IPS-20b (cell line): ENCODE measurements around the gene RIMKLB.
A peak's percentile ranks its signal among the peaks of the same experiment; 100 is the strongest.
"Not testable (repeated sequence)": the region's sequence is repeated elsewhere in the genome, so short reads cannot be mapped to it uniquely, and the experiment has no call there.

ENCODE experiments used
- H3K27ac ChIP-seq: one replicate; pipeline ENCODE4 v1.5.1; 2013; ENCODE audit warnings: low read length
- H3K27me3 ChIP-seq: 2 replicates; pipeline ENCODE4 v1.6.1; 2013; ENCODE audit warnings: mild to moderate bottlenecking, low read length, inconsistent platforms; ENCODE audit not compliant: insufficient read depth
- H3K36me3 ChIP-seq: 2 replicates; pipeline ENCODE4 v1.6.1; 2013; ENCODE audit warnings: low read depth, mild to moderate bottlenecking, inconsistent platforms, low read length, moderate library complexity; ENCODE audit not compliant: insufficient read depth
- H3K4me1 ChIP-seq: 2 replicates; pipeline ENCODE4 v1.6.1; 2013; ENCODE audit warnings: mild to moderate bottlenecking, control low read depth, inconsistent platforms, low read length, moderate library complexity; ENCODE audit not compliant: insufficient read depth
- H3K4me3 ChIP-seq: 2 replicates; pipeline ENCODE4 v1.5.1; 2013; ENCODE audit warnings: mild to moderate bottlenecking, low read length, inconsistent platforms
- H3K9ac ChIP-seq: 2 replicates; pipeline ENCODE4 v1.6.1; 2013; ENCODE audit warnings: low read depth, mild to moderate bottlenecking, inconsistent platforms, low read length, moderate library complexity
- H3K9me3 ChIP-seq: 2 replicates; pipeline ENCODE4 v1.6.1; 2013; ENCODE audit warnings: mild to moderate bottlenecking, low read depth, low read length, inconsistent platforms; ENCODE audit not compliant: insufficient read depth

The RIMKLB gene

DNA sequence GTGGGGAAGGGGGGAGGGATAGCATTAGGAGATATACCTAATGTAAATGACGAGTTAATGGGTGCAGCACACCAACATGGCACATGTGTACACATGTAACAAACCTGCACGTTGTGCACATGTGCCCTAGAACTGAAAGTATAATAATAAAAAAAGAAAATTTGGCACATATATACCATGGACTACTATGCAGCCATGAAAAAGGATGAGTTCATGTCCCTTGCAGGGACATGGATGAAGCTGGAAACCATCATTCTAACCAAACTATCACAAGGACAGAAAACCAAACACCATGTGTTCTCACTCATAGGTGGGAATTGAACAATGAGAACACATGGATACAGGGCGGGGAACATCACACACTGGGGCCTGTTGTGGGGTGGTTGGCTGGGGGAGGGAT is 103.4 kb downstream of the RIMKLB start:
- not testable (repeated sequence) for H3K4me1 ChIP-seq, H3K27ac ChIP-seq, H3K9ac ChIP-seq, H3K4me3 ChIP-seq, H3K27me3 ChIP-seq
- Histone ChIP-seq H3K9me3 (peaks cover 19% of the 10 kb centered on the region; the same call in 1 of the 2 replicates), H3K36me3 (peaks cover 11% of the 10 kb centered on the region; the same call in 1 of the 2 replicates)

DNA sequence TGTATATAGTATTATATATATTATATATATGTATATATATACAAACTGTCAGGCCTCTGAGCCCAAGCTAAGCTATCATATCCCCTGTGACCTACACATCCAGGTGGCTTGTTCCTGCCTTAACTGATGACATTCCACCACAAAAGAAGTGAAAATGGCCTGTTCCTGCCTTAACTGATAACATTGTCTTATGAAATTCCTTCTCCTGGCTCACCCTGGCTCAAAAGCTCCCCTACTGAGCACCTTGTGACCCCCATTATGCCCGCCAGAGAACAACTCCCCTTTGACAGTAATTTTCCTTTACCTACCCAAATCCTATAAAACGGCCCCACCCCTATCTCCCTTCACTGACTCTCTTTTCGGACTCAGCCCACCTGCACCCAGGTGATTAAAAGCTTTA is 107.0 kb downstream of the RIMKLB start:
- H3K27ac ChIP-seq, H3K27me3 ChIP-seq, H3K9me3 ChIP-seq, H3K4me3 ChIP-seq, H3K4me1 ChIP-seq, H3K9ac ChIP-seq, H3K36me3 ChIP-seq: not testable (repeated sequence)

GRCh38 chr12:8805487-8805886 is 107.7 kb downstream of the RIMKLB start:
- not testable (repeated sequence) for H3K9ac ChIP-seq, H3K9me3 ChIP-seq, H3K4me1 ChIP-seq, H3K27me3 ChIP-seq, H3K4me3 ChIP-seq, H3K27ac ChIP-seq, H3K36me3 ChIP-seq

DNA sequence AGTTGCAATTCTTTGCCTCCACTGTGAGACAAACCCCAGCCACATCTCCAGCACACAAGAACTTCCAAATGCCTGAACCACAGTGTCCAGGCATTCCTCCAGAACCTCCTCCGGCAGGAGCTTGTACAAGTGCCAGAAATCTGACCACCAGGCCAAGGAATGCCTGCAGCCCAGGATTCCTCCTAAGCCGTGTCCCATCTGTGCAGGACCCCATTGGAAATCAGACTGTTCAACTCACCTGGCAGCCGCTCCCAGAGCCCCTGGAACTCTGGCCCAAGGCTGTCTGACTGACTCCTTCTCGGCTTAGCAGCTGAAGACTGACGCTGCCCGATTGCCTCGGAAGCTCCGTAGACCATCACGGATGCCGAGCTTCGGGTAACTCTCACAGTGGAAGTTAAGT is 109.3 kb downstream of the RIMKLB start:
- H3K9ac ChIP-seq, H3K4me3 ChIP-seq: not testable (repeated sequence)

GRCh38 chr12:8810112-8810511 is 112.3 kb downstream of the RIMKLB start:
- not testable (repeated sequence) for H3K4me3 ChIP-seq, H3K36me3 ChIP-seq, H3K9me3 ChIP-seq, H3K27me3 ChIP-seq, H3K27ac ChIP-seq
- peak overlapping the region; percentile 56; the same call in 1 of the 2 replicates for H3K9ac ChIP-seq
- H3K4me1 ChIP-seq, result peaks cover 17% of the 10 kb centered on the region; the same call in 1 of the 2 replicates

More for the DNA sequence above, 109.3 kb downstream of the RIMKLB start:
- H3K27me3 ChIP-seq, H3K36me3 ChIP-seq, H3K4me1 ChIP-seq, H3K9me3 ChIP-seq, H3K27ac ChIP-seq: not testable (repeated sequence)

GRCh38 chr12:8813572-8814357 is 116.0 kb downstream of the RIMKLB start:
- Histone ChIP-seq H3K9me3 (no peaks in the 10 kb centered on the region), H3K4me3 (no peak overlapping the region), H3K9ac (peak overlapping the region; percentile 50; the same call in 1 of the 2 replicates), H3K4me1 (peaks cover 17% of the 10 kb centered on the region; the same call in 1 of the 2 replicates), H3K36me3 (no peaks in the 10 kb centered on the region), H3K27me3 (no peaks in the 10 kb centered on the region), H3K27ac (peak overlapping the region; percentile 31)

- no peaks in the 10 kb centered on the region for H3K36me3 ChIP-seq
- no peaks in the 10 kb centered on the region for H3K27me3 ChIP-seq
- H3K9me3 ChIP-seq, result no peaks in the 10 kb centered on the region
- no peak overlapping the region for H3K27ac ChIP-seq
- no peak overlapping the region for H3K4me3 ChIP-seq
- peaks cover 14% of the 10 kb centered on the region; the same call in 1 of the 2 replicates for H3K4me1 ChIP-seq
- no peak overlapping the region; the same call in 1 of the 2 replicates for H3K9ac ChIP-seq
Measured at GRCh38 chr12:8816448-8817050, 118.8 kb downstream of the RIMKLB start.

GRCh38 chr12:8817856-8818255 is 120.1 kb downstream of the RIMKLB start:
- no peaks in the 10 kb centered on the region for H3K27me3 ChIP-seq
- H3K4me3 ChIP-seq, result no peak overlapping the region
- peak overlapping the region; percentile 35 for H3K27ac ChIP-seq
- H3K9me3 ChIP-seq, result no peaks in the 10 kb centered on the region
- H3K36me3 ChIP-seq, result no peaks in the 10 kb centered on the region
- H3K9ac ChIP-seq, result peak overlapping the region; percentile 22; the same call in 1 of the 2 replicates
- H3K4me1 ChIP-seq, result peaks cover 21% of the 10 kb centered on the region; the same call in 1 of the 2 replicates

- no peaks in the 10 kb centered on the region for H3K9me3 ChIP-seq
- no peak overlapping the region for H3K4me3 ChIP-seq
- no peaks in the 10 kb centered on the region for H3K27me3 ChIP-seq
- no peak overlapping the region; the same call in 1 of the 2 replicates for H3K9ac ChIP-seq
- H3K4me1 ChIP-seq, result peaks cover 26% of the 10 kb centered on the region; the same call in 1 of the 2 replicates
- H3K27ac ChIP-seq, result peak overlapping the region; percentile 86
- no peaks in the 10 kb centered on the region for H3K36me3 ChIP-seq
Measured at GRCh38 chr12:8818526-8818925, 120.7 kb downstream of the RIMKLB start.

DNA sequence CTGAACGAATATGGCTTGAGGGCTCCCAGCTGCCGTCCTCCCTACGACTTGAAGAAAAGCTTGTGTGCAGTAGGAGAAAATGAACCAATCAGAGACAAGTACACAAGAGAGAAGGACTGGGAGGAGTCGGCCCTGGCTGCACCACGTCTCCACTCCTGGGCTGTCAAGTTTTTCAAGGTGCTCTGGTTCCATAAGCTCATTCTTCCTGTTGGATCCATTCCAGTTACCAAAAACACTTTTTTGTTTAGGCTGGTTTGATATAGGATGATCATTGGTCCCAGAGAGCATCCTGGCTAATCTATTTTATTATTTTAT is 121.8 kb downstream of the RIMKLB start:
- Histone ChIP-seq H3K4me3 (peak overlapping the region; percentile 47; the same call in 1 of the 2 replicates), H3K27ac (peak overlapping the region; percentile 86), H3K27me3 (no peaks in the 10 kb centered on the region), H3K9ac (peak overlapping the region; percentile 52; the same call in 1 of the 2 replicates), H3K9me3 (no peaks in the 10 kb centered on the region), H3K4me1 (peaks cover 20% of the 10 kb centered on the region; the same call in 1 of the 2 replicates), H3K36me3 (no peaks in the 10 kb centered on the region)

GRCh38 chr12:8820676-8821407 is 123.1 kb downstream of the RIMKLB start:
- not testable (repeated sequence) for H3K36me3 ChIP-seq, H3K27me3 ChIP-seq, H3K4me3 ChIP-seq, H3K9me3 ChIP-seq, H3K9ac ChIP-seq, H3K27ac ChIP-seq
- peaks cover 20% of the 10 kb centered on the region; the same call in 1 of the 2 replicates for H3K4me1 ChIP-seq
